Ascending aorta (tissue), 2 donors: ENCODE results near the gene ZNF462. TPM values are rescaled to one million over a fixed set of nuclear protein-coding genes. Genes with fewer than 3 reads are reported as not detected.

Experiments used
- DNase-seq, 2 donors: peaks; one replicate each; pipeline ENCODE4 v3.0.0-alpha.2; 2019; ENCODE audit warnings: low spot score in 2 of 2
- H3K27ac ChIP-seq, 2 donors: fragments of 200-600 bp; sonication (generic); one replicate each; pipeline ENCODE4 v1.5.1; 2016 to 2017; ENCODE audit warnings: mild to moderate bottlenecking in 1 of 2
- H3K27me3 ChIP-seq: fragments of 200-600 bp; sonication (generic); one replicate; pipeline ENCODE4 v1.5.1; 2017
- H3K36me3 ChIP-seq, 2 donors: fragments of 200-600 bp; sonication (generic); one replicate each; pipeline ENCODE4 v1.5.1; 2016
- H3K4me1 ChIP-seq, 2 donors: fragments of 200-600 bp; sonication (generic); one replicate each; pipeline ENCODE4 v1.5.1; 2016 to 2017; ENCODE audit warnings: mild to moderate bottlenecking in 1 of 2
- H3K4me3 ChIP-seq, 2 donors: fragments of 200-600 bp; sonication (generic); one replicate each; pipeline ENCODE4 v1.5.1; 2016 to 2017; ENCODE audit warnings: mild to moderate bottlenecking in 1 of 2
- H3K9me3 ChIP-seq, 2 donors: fragments of 200-600 bp; sonication (generic); one replicate each; pipeline ENCODE4 v1.5.1; 2016
- CTCF ChIP-seq, 3 experiments: fragments of 200-600 bp in 2 of 3; fragments of 450-650 bp in 1 of 3; sonication (generic) in 2 of 3; IDR thresholded peaks; one replicate each; pipeline ENCODE4 v1.5.1; 2016 to 2019; ENCODE audit warnings: antibody characterized with exemption in 3 of 3, mild to moderate bottlenecking in 1 of 3, moderate library complexity in 1 of 3
- intact Hi-C: fragments of 100-400 bp; cut with DNase I; formaldehyde crosslinking; loops from one replicate; pipeline ENCODE4 v1.15.1; 2023
- total RNA-seq: library from RNA; depleted of rRNA; stranded (reverse); fragments of >200 nt; gene quantifications from one replicate; pipeline ENCODE4 v1.1.0, GENCODE V29; 2016

Gene ZNF462
- total RNA-seq, 1 donor from 2014 or later = 8.8 TPM

DNA sequence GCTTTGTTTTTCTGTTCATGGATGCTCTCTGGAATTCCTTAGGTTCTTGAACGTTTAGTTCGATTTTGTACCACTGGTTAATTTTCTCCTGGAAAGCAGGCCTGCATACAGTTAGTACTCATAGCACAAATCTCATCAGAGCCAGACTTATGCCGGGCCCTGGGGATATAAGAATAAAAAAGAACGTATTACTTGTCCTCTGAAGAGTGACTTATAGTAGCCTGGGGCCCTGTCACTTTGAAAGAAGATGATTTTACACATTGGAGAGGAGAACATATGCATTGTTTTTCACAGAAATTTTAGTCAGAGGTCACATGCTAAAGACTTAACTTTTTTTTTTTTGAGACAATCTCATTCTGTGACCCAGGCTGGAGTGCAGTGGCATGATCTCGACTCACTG lies 50.3 kb downstream of the ZNF462 start:
- H3K4me3 ChIP-seq = no peak overlapping the region
- H3K9me3 ChIP-seq = no peaks in the 10 kb centered on the region
- H3K36me3 ChIP-seq = no peaks in the 10 kb centered on the region
- H3K4me1 ChIP-seq = no peaks in the 10 kb centered on the region
- no peaks in the 10 kb centered on the region for H3K27me3 ChIP-seq
- DNase-seq = no peak
- TF ChIP-seq CTCF (IDR thresholded peaks at IDR 0.05) = no peak
- H3K27ac ChIP-seq = no peak overlapping the region
- intact Hi-C loops = no loop called here

DNA sequence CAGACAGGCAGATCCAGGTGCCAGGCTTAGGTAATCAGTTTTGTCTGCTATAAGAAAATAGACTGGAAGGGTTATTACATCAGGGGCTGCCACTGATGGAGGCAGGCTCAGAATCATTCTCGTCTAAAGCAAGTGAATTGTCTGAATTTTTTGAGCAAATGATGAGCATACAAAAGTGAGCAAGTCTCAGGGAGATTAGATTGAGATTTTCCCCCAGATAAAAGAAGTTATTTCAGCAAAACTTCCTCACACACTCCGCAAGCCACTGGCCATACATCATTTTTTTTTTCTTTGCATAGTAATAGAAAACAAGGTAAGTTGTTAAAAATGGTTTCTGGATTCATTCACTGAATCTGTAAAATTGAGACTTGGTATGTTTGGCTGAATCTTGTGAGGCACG lies 52.9 kb downstream of the ZNF462 start:
- no peaks in the 10 kb centered on the region for H3K4me1 ChIP-seq
- no peak for TF ChIP-seq CTCF (IDR thresholded peaks at IDR 0.05)
- H3K27me3 ChIP-seq = no peaks in the 10 kb centered on the region
- H3K36me3 ChIP-seq = no peaks in the 10 kb centered on the region
- no peak for DNase-seq
- no peaks in the 10 kb centered on the region for H3K9me3 ChIP-seq
- no peak overlapping the region for H3K4me3 ChIP-seq
- intact Hi-C loops = no loop called here
- H3K27ac ChIP-seq = no peak overlapping the region

DNA sequence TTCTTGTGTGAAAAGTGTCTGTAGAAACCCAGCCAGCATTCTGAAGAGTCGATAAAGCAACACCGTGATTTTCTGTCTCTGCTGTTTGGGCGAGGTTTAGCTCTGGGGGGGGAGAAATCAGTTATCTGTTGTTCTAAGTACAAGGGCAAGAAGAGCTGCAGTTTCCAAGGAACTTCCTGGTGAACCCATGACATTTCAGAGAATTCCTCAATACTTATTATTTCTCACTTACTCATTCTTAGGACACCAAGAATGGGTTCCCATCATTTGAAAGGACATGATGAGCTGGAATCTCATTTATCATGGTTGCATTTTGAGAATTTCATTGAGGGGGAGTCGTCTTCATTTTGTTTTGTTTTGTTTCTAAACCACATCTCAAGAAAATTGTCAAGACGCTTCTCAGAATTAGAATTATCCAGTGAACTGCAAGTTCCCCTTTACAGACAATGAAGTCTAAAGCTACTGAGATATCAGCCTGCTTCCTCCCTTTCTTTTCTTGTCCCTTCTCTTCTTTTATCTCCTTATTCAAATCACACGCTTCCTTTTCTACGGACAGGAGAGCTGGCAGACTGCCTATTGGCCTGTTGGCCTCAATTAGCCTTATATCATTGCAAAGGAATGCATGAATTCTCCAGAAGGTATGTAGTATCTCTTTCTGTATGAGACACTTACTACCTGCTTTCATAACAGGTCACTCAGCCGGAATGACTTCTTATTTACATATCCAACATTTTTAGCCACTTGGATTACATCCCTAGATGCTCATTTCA lies 53.7 kb downstream of the ZNF462 start:
- no peak for DNase-seq
- intact Hi-C loops = no loop called here
- H3K9me3 ChIP-seq = no peaks in the 10 kb centered on the region
- H3K4me1 ChIP-seq = no peaks in the 10 kb centered on the region
- H3K36me3 ChIP-seq = no peaks in the 10 kb centered on the region
- H3K4me3 ChIP-seq = no peak overlapping the region
- no peak overlapping the region for H3K27ac ChIP-seq
- TF ChIP-seq CTCF (IDR thresholded peaks at IDR 0.05) = no peak
- no peaks in the 10 kb centered on the region for H3K27me3 ChIP-seq

DNA sequence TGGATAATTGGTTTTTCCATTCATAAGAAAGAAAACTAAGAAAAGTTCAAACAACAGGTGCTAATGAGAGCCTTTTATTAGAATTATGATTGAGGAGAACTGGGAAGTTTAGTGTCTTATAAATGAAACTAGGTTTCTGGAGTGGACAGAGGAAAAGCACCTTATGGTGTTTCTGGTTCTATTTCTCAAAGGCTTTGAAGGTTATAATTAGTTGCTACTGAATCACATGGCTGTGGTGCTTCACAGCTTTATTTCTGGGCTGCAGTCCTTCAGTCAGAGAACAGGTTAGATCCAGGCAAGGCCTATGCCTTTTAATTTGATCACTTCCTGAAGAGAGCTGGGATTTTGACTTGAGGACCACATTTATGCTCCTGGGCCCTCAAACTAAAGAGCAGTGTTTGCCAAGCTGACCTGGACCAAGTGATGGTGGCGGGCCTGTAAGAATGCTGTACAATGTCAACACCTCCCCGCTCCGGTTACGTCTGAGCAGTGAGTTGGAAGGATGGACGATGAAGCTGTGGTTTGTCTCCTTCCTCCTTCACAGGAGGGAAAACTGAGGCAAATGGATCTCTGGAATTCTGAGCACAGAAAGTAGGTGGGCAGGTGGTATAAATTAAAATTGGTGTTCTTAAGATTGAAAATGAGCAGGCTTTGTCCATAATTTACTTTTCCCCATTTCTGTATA lies 56.0 kb downstream of the ZNF462 start:
- H3K4me3 ChIP-seq = no peak overlapping the region
- H3K9me3 ChIP-seq = no peaks in the 10 kb centered on the region
- H3K4me1 ChIP-seq = no peaks in the 10 kb centered on the region
- H3K36me3 ChIP-seq = peaks cover 0 to 9% of the 10 kb centered on the region in 2 donors
- no peak for DNase-seq
- no peaks in the 10 kb centered on the region for H3K27me3 ChIP-seq
- intact Hi-C loops = no loop called here
- no peak for TF ChIP-seq CTCF (IDR thresholded peaks at IDR 0.05)
- H3K27ac ChIP-seq = no peak overlapping the region

- no peaks in the 10 kb centered on the region for H3K4me1 ChIP-seq
- intact Hi-C loops = no loop called here
- H3K27me3 ChIP-seq = no peaks in the 10 kb centered on the region
- TF ChIP-seq CTCF (IDR thresholded peaks at IDR 0.05) = no peak
- no peak for DNase-seq
- H3K36me3 ChIP-seq = peaks cover 0 to 20% of the 10 kb centered on the region in 2 donors
- H3K27ac ChIP-seq = no peak overlapping the region
- H3K9me3 ChIP-seq = no peaks in the 10 kb centered on the region
- H3K4me3 ChIP-seq = no peak overlapping the region
Measured at GRCh38 chr9:106920091-106920490, 57.1 kb downstream of the ZNF462 start.
